H9 (cell line): ENCODE measurements around the gene DYNC1H1. TPM values are rescaled to one million over a fixed set of nuclear protein-coding genes. Genes with fewer than 3 reads are reported as not detected.

Experiments used
- DNase-seq: peaks from one replicate; pipeline ENCODE4 v3.0.0-alpha.2; 2017
- H2AFZ ChIP-seq: one replicate; pipeline ENCODE4 v1.6.1; 2013; ENCODE audit warnings: mild to moderate bottlenecking, low read length, control low read depth, moderate library complexity
- H2AK5ac ChIP-seq: 2 replicates; pipeline ENCODE4 v1.6.1; 2013; ENCODE audit warnings: low read length, control low read depth, mixed read lengths; ENCODE audit not compliant: insufficient read length
- H2BK120ac ChIP-seq: one replicate; pipeline ENCODE4 v1.6.1; 2013; ENCODE audit warnings: low read depth, mild to moderate bottlenecking, low read length, control low read depth, inconsistent platforms; ENCODE audit not compliant: poor library complexity, severe bottlenecking
- H2BK12ac ChIP-seq: 2 replicates; pipeline ENCODE4 v1.6.1; 2013; ENCODE audit warnings: low read length, control low read depth, mixed read lengths, low read depth; ENCODE audit not compliant: insufficient read length
- H2BK15ac ChIP-seq: 2 replicates; pipeline ENCODE4 v1.6.1; 2013; ENCODE audit warnings: low read depth, low read length, control low read depth
- H2BK20ac ChIP-seq: one replicate; pipeline ENCODE4 v1.6.1; 2013; ENCODE audit warnings: low read depth, mild to moderate bottlenecking, low read length, control low read depth, inconsistent platforms; ENCODE audit not compliant: poor library complexity, severe bottlenecking
- H2BK5ac ChIP-seq: 2 replicates; pipeline ENCODE4 v1.6.1; 2013; ENCODE audit warnings: low read length, control low read depth, mixed read lengths; ENCODE audit not compliant: insufficient read length
- H3K14ac ChIP-seq: 2 replicates; pipeline ENCODE4 v1.6.1; 2013; ENCODE audit warnings: low read length, control low read depth; ENCODE audit not compliant: insufficient read depth
- H3K18ac ChIP-seq: 2 replicates; pipeline ENCODE4 v1.6.1; 2013; ENCODE audit warnings: low read depth, mild to moderate bottlenecking, mixed read lengths, low read length, control low read depth; ENCODE audit not compliant: insufficient read length
- H3K23ac ChIP-seq: 2 replicates; pipeline ENCODE4 v1.6.1; 2013; ENCODE audit warnings: low read length, control low read depth, mixed read lengths, low read depth; ENCODE audit not compliant: insufficient read length
- H3K23me2 ChIP-seq: 2 replicates; pipeline ENCODE4 v1.6.1; 2013; ENCODE audit warnings: low read depth, mild to moderate bottlenecking, mixed read lengths, low read length, control low read depth; ENCODE audit not compliant: insufficient read length, poor library complexity, severe bottlenecking
- H3K27ac ChIP-seq: 2 replicates; pipeline ENCODE4 v1.5.1; 2013; ENCODE audit warnings: low read length, control low read depth, mixed read lengths, low read depth; ENCODE audit not compliant: insufficient read length
- H3K27me3 ChIP-seq: 2 replicates; pipeline ENCODE4 v1.6.1; 2013; ENCODE audit warnings: low read length, control low read depth, inconsistent platforms; ENCODE audit not compliant: insufficient read depth
- H3K4ac ChIP-seq: 2 replicates; pipeline ENCODE4 v1.6.1; 2013; ENCODE audit warnings: low read depth, mild to moderate bottlenecking, control low read depth, inconsistent platforms, low read length, moderate library complexity
- H3K4me1 ChIP-seq: 2 replicates; pipeline ENCODE4 v1.6.1; 2013; ENCODE audit warnings: low read length, control low read depth, inconsistent platforms; ENCODE audit not compliant: insufficient read depth
- H3K4me2 ChIP-seq: 2 replicates; pipeline ENCODE4 v1.6.1; 2013; ENCODE audit warnings: low read length, control low read depth, mixed read lengths; ENCODE audit not compliant: insufficient read length, insufficient read depth
- H3K56ac ChIP-seq: 2 replicates; pipeline ENCODE4 v1.6.1; 2013; ENCODE audit warnings: low read depth, mild to moderate bottlenecking, mixed read lengths, low read length, control low read depth; ENCODE audit not compliant: insufficient read length
- H3K79me1 ChIP-seq: 2 replicates; pipeline ENCODE4 v1.6.1; 2013; ENCODE audit warnings: low read depth, mild to moderate bottlenecking, moderate library complexity, low read length, control low read depth, inconsistent platforms; ENCODE audit not compliant: insufficient read depth, poor library complexity, severe bottlenecking
- H3K79me2 ChIP-seq: 2 replicates; pipeline ENCODE4 v1.6.1; 2013; ENCODE audit warnings: low read length, control low read depth, inconsistent platforms; ENCODE audit not compliant: insufficient read depth
- H3K9ac ChIP-seq: 2 replicates; pipeline ENCODE4 v1.6.1; 2013; ENCODE audit warnings: low read length, control low read depth, mixed read lengths; ENCODE audit not compliant: insufficient read length; ENCODE audit errors: extremely low read depth
- H3K9me3 ChIP-seq: one replicate; pipeline ENCODE4 v1.6.1; 2013; ENCODE audit warnings: low read depth, low read length, inconsistent platforms; ENCODE audit not compliant: control insufficient read depth
- H3T11ph ChIP-seq: one replicate; pipeline ENCODE4 v1.6.1; 2013; ENCODE audit warnings: mild to moderate bottlenecking, low read length, control low read depth, inconsistent platforms
- H4K20me1 ChIP-seq: one replicate; pipeline ENCODE4 v1.6.1; 2013; ENCODE audit not compliant: control insufficient read depth, insufficient read length, insufficient read depth
- H4K5ac ChIP-seq: 2 replicates; pipeline ENCODE4 v1.6.1; 2013; ENCODE audit warnings: low read depth, mild to moderate bottlenecking, mixed read lengths, low read length, control low read depth; ENCODE audit not compliant: insufficient read length
- H4K8ac ChIP-seq: replicated peaks from 2 replicates; pipeline ENCODE4 v1.6.1; 2013; ENCODE audit warnings: low read length, control low read depth, mixed read lengths, low read depth; ENCODE audit not compliant: insufficient read length
- H4K91ac ChIP-seq: 2 replicates; pipeline ENCODE4 v1.6.1; 2013; ENCODE audit warnings: low read depth, mild to moderate bottlenecking, moderate library complexity, mixed read lengths, low read length, control low read depth; ENCODE audit not compliant: insufficient read length
- H3K27ac Mint-ChIP-seq, 3 experiments: 2 replicates in 2 of 3; 3 replicates in 1 of 3; pipeline ENCODE4 v1.8.0; 2020 to 2021; ENCODE audit warnings: mixed read lengths in 3 of 3, mild to moderate bottlenecking in 1 of 3, moderate library complexity in 1 of 3
- H3K27me3 Mint-ChIP-seq: 2 replicates; pipeline ENCODE4 v1.8.0; 2021; ENCODE audit warnings: low read depth, mild to moderate bottlenecking, moderate library complexity, mixed read lengths
- H3K36me3 Mint-ChIP-seq, 3 experiments: 2 replicates in 2 of 3; 3 replicates in 1 of 3; pipeline ENCODE4 v1.8.0; 2020 to 2021; ENCODE audit warnings: low read depth in 3 of 3, mixed read lengths in 3 of 3; ENCODE audit not compliant: insufficient read depth in 1 of 3
- H3K4me1 Mint-ChIP-seq, 2 experiments: 2 replicates each; pipeline ENCODE4 v1.8.0; 2020; ENCODE audit warnings: mixed read lengths in 2 of 2
- H3K4me3 Mint-ChIP-seq, 2 experiments: 2 replicates in 1 of 2; 3 replicates in 1 of 2; pipeline ENCODE4 v1.8.0; 2020 to 2021; ENCODE audit warnings: mild to moderate bottlenecking in 2 of 2, mixed read lengths in 2 of 2, moderate library complexity in 1 of 2
- H3K9me3 Mint-ChIP-seq, 2 experiments: 2 replicates in 1 of 2; 3 replicates in 1 of 2; pipeline ENCODE4 v1.8.0; 2020; ENCODE audit warnings: mild to moderate bottlenecking in 2 of 2, mixed read lengths in 2 of 2, moderate library complexity in 1 of 2
- WGBS: extraction: QIAGEN DNeasy Blood & Tissue Kit; methylation state at CpG from one replicate; pipeline ENCODE4 v1.1.7; 2013; ENCODE audit warnings: missing lambda C conversion rate, low lambda C conversion rate, mixed read lengths; ENCODE audit not compliant: insufficient read length; ENCODE audit errors: extremely low coverage; 5-methylcytosine and 5-hydroxymethylcytosine counted together
- total RNA-seq: library from RNA; stranded (reverse); gene quantifications from 2 replicates; pipeline ENCODE4 v1.2.1, GENCODE V29; 2021
- TF ChIP-seq, protein P1 (sequence below): fragments of 200-600 bp; sonication (generic); conservative IDR thresholded peaks from 3 replicates; pipeline ENCODE4 v1.8.0; 2021; ENCODE audit warnings: antibody characterized with exemption, mild to moderate bottlenecking

Gene DYNC1H1
- total RNA-seq, 1 experiment from 2014 or later, result 359 TPM

DNA sequence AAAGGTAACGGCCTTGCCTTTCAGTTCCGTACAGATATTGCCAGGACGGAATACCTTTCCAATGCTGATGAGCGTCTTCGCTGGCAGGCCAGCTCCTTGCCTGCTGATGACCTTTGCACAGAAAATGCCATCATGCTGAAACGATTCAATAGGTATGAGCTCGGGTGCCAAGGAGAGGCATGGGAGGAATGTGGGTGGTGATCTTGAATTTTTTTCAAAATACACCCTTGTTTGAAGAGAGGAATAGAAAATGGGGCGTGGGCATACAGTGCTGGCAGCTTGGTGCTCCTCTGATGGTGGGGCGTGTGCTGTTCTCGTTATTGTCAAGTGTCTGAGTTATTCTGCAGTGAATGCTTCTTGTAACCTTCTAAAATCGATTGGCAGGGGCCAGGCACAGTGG is 69.9 kb downstream of the DYNC1H1 start:
- Mint-ChIP-seq H3K27me3 (no peaks in the 10 kb centered on the region), H3K4me3 (no peak overlapping the region), H3K36me3 (peaks cover 56 to 86% (median 76%) of the 10 kb centered on the region in 3 experiments), H3K4me1 (no peaks in the 10 kb centered on the region), H3K9me3 (no peaks in the 10 kb centered on the region; a peak in 1 of 5 replicates), H3K27ac (peak overlapping the region in 1 of 3 experiments; percentile 72; a peak in 1 of 7 replicates)
- Histone ChIP-seq H3K4me2 (no peak overlapping the region), H3K9ac (no peak overlapping the region), H4K5ac (no peak overlapping the region), H3K27ac (no peak overlapping the region), H3K4me1 (no peaks in the 10 kb centered on the region), H2AFZ (no peak overlapping the region), H4K91ac (no peak overlapping the region), H4K8ac (no peak overlapping the region), H3K56ac (no peak overlapping the region), H3K23me2 (no peaks in the 10 kb centered on the region), H3K4ac (no peak overlapping the region), H3K9me3 (no peaks in the 10 kb centered on the region), H3K27me3 (no peaks in the 10 kb centered on the region), H4K20me1 (no peaks in the 10 kb centered on the region), H2BK120ac (no peak overlapping the region), H3K79me1 (no peaks in the 10 kb centered on the region), H3K18ac (no peak overlapping the region), H3T11ph (no peak overlapping the region), H3K14ac (no peak overlapping the region), H2AK5ac (no peak overlapping the region), H2BK20ac (no peak overlapping the region), H2BK15ac (no peak overlapping the region), H2BK12ac (no peak overlapping the region), H3K79me2 (no peaks in the 10 kb centered on the region), H2BK5ac (no peak overlapping the region), H3K23ac (no peak overlapping the region)
- TF ChIP-seq, protein P1, sequence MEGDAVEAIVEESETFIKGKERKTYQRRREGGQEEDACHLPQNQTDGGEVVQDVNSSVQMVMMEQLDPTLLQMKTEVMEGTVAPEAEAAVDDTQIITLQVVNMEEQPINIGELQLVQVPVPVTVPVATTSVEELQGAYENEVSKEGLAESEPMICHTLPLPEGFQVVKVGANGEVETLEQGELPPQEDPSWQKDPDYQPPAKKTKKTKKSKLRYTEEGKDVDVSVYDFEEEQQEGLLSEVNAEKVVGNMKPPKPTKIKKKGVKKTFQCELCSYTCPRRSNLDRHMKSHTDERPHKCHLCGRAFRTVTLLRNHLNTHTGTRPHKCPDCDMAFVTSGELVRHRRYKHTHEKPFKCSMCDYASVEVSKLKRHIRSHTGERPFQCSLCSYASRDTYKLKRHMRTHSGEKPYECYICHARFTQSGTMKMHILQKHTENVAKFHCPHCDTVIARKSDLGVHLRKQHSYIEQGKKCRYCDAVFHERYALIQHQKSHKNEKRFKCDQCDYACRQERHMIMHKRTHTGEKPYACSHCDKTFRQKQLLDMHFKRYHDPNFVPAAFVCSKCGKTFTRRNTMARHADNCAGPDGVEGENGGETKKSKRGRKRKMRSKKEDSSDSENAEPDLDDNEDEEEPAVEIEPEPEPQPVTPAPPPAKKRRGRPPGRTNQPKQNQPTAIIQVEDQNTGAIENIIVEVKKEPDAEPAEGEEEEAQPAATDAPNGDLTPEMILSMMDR, result no peak
- DNase-seq, result no peak
- WGBS, result no CpG with 5 or more reads among the region's 11 CpGs
